ENCODE data around the gene EHMT2. TPM values are rescaled to one million over a fixed set of nuclear protein-coding genes. Genes with fewer than 3 reads are reported as not detected.
"Not testable (repeated sequence)": the region's sequence is repeated elsewhere in the genome, so short reads cannot be mapped to it uniquely, and the experiment has no call there.

The EHMT2 gene
- total RNA-seq, 1 experiment from 2014 or later, result 84.0 TPM

GRCh38 chr6:31911826-31912585 is 14.5 kb upstream of the EHMT2 start:
- Histone ChIP-seq H2AFZ (ENCODE audit: low read depth, low read length, poor library complexity, severe bottlenecking) (no peak overlapping the region), H3K79me2 (ENCODE audit: insufficient read depth, low read length) (no peaks in the 10 kb centered on the region), H3K36me3 (ENCODE audit: control insufficient read depth in 1 of 2, insufficient read depth in 2 of 2, low read length in 2 of 2) (no peaks in the 10 kb centered on the region), H3K27ac (ENCODE audit: low read depth, low read length) (peak overlapping the region; percentile 72), H3K4me3 (replicated peaks in 1 of 2; ENCODE audit: low read depth in 1 of 2, low read length in 2 of 2) (no peak overlapping the region), H4K20me1 (ENCODE audit: insufficient read depth) (no peaks in the 10 kb centered on the region), H3K9me2 (ENCODE audit: insufficient read depth) (no peaks in the 10 kb centered on the region), H3K27me3 (ENCODE audit: insufficient read depth, low read length) (no peaks in the 10 kb centered on the region), H3K9me3 (ENCODE audit: control insufficient read depth in 1 of 2, insufficient read depth in 1 of 2, low read depth in 1 of 2, low read length in 2 of 2) (no peaks in the 10 kb centered on the region; a peak in 1 of 4 replicates), H3K4me1 (ENCODE audit: control insufficient read depth in 1 of 2, insufficient read depth in 2 of 2, low read length in 2 of 2) (peaks cover 42 to 69% of the 10 kb centered on the region in 2 experiments), H3K9ac (ENCODE audit: low read length) (peak overlapping the region; percentile 37), H3K4me2 (ENCODE audit: low read length) (peak overlapping the region; percentile 65)
- CTCF ChIA-PET, result no interaction called here
- POLR2A ChIA-PET, result no interaction called here
- RAD21 ChIA-PET (ENCODE audit: low non-redundant PET in 1 of 2, low total read pairs in 2 of 2, uncharacterized antibody in 2 of 2, unreplicated experiment in 2 of 2), result no interaction called here
- intact Hi-C loops (cut with micrococcal nuclease), result no loop called here
- TF ChIP-seq YY1 (IDR thresholded peaks at IDR 0.05; ENCODE audit: extremely low read depth, insufficient replicate concordance, low read depth, low read length) (no peak), POLR2A (IDR thresholded peaks at IDR 0.05; ENCODE audit: borderline replicate concordance, extremely low read depth, insufficient read depth, insufficient read length) (no peak), CTCF (IDR thresholded peaks at IDR 0.05 in 2 of 3, conservative IDR thresholded peaks at IDR 0.05 in 1 of 3; ENCODE audit: borderline replicate concordance in 1 of 3, insufficient read depth in 1 of 3, low read depth in 2 of 3, low read length in 2 of 3) (no peak), RAD21 (IDR thresholded peaks at IDR 0.05; ENCODE audit: low read depth) (no peak), ZNF274 (IDR thresholded peaks at IDR 0.05; ENCODE audit: low read depth, low read length) (no peak), SIN3A (IDR thresholded peaks at IDR 0.05; ENCODE audit: low read depth) (no peak), EGR1 (IDR thresholded peaks at IDR 0.05; ENCODE audit: low read depth) (no peak), REST (IDR thresholded peaks at IDR 0.05; ENCODE audit: low read depth) (no peak), SRF (IDR thresholded peaks at IDR 0.05; ENCODE audit: low read depth) (no peak), EZH2phosphoT487 (IDR thresholded peaks at IDR 0.05; ENCODE audit: borderline replicate concordance) (no peak)
- DNase-seq (ENCODE audit: low read depth, low spot score), result no peak
- ATAC-seq, result no peak
- BruUV-seq (replicated peaks), result no TSS peak

GRCh38 chr6:31909298-31909697 is 11.8 kb upstream of the EHMT2 start:
- H3K36me3 ChIP-seq (ENCODE audit: control insufficient read depth in 1 of 2, insufficient read depth in 2 of 2, low read length in 2 of 2); DNase-seq (ENCODE audit: low read depth, low spot score); H3K4me3 ChIP-seq (replicated peaks in 1 of 2; ENCODE audit: low read depth in 1 of 2, low read length in 2 of 2); BruUV-seq (replicated peaks); H3K79me2 ChIP-seq (ENCODE audit: insufficient read depth, low read length); H2AFZ ChIP-seq (ENCODE audit: low read depth, low read length, poor library complexity, severe bottlenecking); H3K27ac ChIP-seq (ENCODE audit: low read depth, low read length); H3K9me2 ChIP-seq (ENCODE audit: insufficient read depth); H3K27me3 ChIP-seq (ENCODE audit: insufficient read depth, low read length); ATAC-seq; H3K9me3 ChIP-seq (ENCODE audit: control insufficient read depth in 1 of 2, insufficient read depth in 1 of 2, low read depth in 1 of 2, low read length in 2 of 2); H4K20me1 ChIP-seq (ENCODE audit: insufficient read depth); intact Hi-C loops (cut with micrococcal nuclease): not testable (repeated sequence)
- ChIA-PET RAD21 (ENCODE audit: low non-redundant PET in 1 of 2, low total read pairs in 2 of 2, uncharacterized antibody in 2 of 2, unreplicated experiment in 2 of 2) (interaction anchor here in 1 of 2 experiments (0.5 to 0.7 kb wide), 2 partner anchors 11 to 162 kb away, joined by 3 to 4 read pairs; no protein-coding TSS in a partner anchor), POLR2A (interaction anchor here (0.8 kb wide), 1 partner anchor 1062 kb away, joined by 3 read pairs; no protein-coding TSS in a partner anchor), CTCF (interaction anchor here (0.9 kb wide), 1 partner anchor 44 kb away, joined by 3 read pairs; no protein-coding TSS in a partner anchor)
- Histone ChIP-seq H3K4me2 (ENCODE audit: low read length) (peak overlapping the region; percentile 65), H3K4me1 (ENCODE audit: control insufficient read depth in 1 of 2, insufficient read depth in 2 of 2, low read length in 2 of 2) (peaks cover 42 to 68% of the 10 kb centered on the region in 2 experiments), H3K9ac (ENCODE audit: low read length) (peak overlapping the region; percentile 14; the same call in 1 of the 2 replicates)

Data from HCT116 (cell line).